Left ventricle myocardium inferior (tissue), 1 donor: ENCODE results near the gene SLC5A3. TPM values are rescaled to one million over a fixed set of nuclear protein-coding genes. Genes with fewer than 3 reads are reported as not detected.
A peak's percentile ranks its signal among the peaks of the same experiment; 100 is the strongest.

Experiments
- DNase-seq: peaks from one replicate; pipeline ENCODE4 v3.0.0-alpha.2; 2020
- H3K27ac ChIP-seq: fragments of 200-600 bp; replicated peaks from 2 replicates; pipeline ENCODE4 v1.8.0; 2021
- H3K27me3 ChIP-seq: fragments of 200-600 bp; 2 replicates; pipeline ENCODE4 v1.8.0; 2021; ENCODE audit warnings: low read depth
- H3K36me3 ChIP-seq: fragments of 200-600 bp; 2 replicates; pipeline ENCODE4 v1.8.0; 2021
- H3K4me1 ChIP-seq: fragments of 200-600 bp; 2 replicates; pipeline ENCODE4 v1.8.0; 2021
- H3K4me3 ChIP-seq: fragments of 200-600 bp; 2 replicates; pipeline ENCODE4 v1.8.0; 2021; ENCODE audit warnings: mild to moderate bottlenecking, moderate library complexity
- H3K9me3 ChIP-seq: fragments of 200-600 bp; replicated peaks from 2 replicates; pipeline ENCODE4 v1.8.0; 2021
- intact Hi-C: fragments of 100-400 bp; cut with micrococcal nuclease; formaldehyde crosslinking; loops from one replicate; pipeline ENCODE4 v1.11.0; 2022
- total RNA-seq: library from RNA; stranded (reverse); fragmentation: NEBNext Ultra II Directional; extraction: Animal tissue kit (Norgen Biotek cat#: 25700); gene quantifications from one replicate; pipeline ENCODE4 v1.2.1, GENCODE V29; 2021
- TF ChIP-seq, protein P1 (sequence below): fragments of 200-600 bp; IDR thresholded peaks from 2 replicates; pipeline ENCODE4 v1.8.0; 2021; ENCODE audit warnings: antibody characterized with exemption, mild to moderate bottlenecking, borderline replicate concordance
- donor health status: DM: no; HTN: yes; CAD: no; lungs with severe emphysema.

Gene SLC5A3
- total RNA-seq, 1 donor from 2014 or later: 4.7 TPM

DNA sequence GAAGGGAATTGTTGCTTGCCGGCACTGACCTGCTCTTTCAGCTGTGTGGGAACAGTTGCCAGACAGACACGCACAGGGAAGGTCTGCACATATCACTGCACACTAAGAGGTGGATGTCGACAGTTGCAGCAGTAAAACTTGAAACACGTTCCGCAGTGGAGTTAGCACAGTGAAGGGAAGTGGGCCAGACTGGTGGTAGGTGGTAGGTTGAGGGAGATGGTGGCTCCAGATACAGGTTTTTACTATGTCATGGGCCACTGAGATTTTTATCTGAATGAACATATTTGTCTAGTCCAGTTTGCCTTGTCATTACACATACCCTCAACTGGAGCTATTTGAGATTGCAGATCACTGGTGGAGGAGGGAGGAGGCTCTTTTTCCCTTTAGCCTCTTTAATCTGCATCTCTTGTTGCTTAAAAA, 13.5 kb downstream of the SLC5A3 start:
- TF ChIP-seq, protein P1, sequence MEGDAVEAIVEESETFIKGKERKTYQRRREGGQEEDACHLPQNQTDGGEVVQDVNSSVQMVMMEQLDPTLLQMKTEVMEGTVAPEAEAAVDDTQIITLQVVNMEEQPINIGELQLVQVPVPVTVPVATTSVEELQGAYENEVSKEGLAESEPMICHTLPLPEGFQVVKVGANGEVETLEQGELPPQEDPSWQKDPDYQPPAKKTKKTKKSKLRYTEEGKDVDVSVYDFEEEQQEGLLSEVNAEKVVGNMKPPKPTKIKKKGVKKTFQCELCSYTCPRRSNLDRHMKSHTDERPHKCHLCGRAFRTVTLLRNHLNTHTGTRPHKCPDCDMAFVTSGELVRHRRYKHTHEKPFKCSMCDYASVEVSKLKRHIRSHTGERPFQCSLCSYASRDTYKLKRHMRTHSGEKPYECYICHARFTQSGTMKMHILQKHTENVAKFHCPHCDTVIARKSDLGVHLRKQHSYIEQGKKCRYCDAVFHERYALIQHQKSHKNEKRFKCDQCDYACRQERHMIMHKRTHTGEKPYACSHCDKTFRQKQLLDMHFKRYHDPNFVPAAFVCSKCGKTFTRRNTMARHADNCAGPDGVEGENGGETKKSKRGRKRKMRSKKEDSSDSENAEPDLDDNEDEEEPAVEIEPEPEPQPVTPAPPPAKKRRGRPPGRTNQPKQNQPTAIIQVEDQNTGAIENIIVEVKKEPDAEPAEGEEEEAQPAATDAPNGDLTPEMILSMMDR: no peak
- no peak overlapping the region for H3K4me3 ChIP-seq
- intact Hi-C loops: no loop called here
- no peaks in the 10 kb centered on the region for H3K36me3 ChIP-seq
- H3K27ac ChIP-seq: no peak overlapping the region
- peaks cover 43% of the 10 kb centered on the region for H3K4me1 ChIP-seq
- no peak for DNase-seq
- H3K27me3 ChIP-seq: no peaks in the 10 kb centered on the region
- no peaks in the 10 kb centered on the region for H3K9me3 ChIP-seq

DNA sequence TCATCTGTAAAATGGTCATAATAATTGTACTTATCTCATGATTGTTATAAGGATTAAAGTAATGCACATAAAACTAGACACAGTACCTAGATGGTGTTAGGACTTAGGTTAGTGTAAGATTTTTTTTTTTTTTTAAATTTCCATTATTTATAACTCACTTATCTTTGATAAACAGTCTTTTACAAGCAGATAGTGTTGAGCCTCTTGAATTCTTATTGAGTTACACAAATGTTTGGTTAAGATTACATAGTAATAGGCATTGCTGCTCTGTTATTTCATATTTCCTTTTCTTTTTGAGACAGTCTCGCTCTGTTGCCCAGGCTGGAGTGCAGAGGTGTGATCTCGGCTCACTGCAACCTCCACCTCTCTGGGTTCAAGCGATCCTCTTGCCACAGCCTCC, 15.4 kb downstream of the SLC5A3 start:
- H3K4me3 ChIP-seq: no peak overlapping the region
- no peaks in the 10 kb centered on the region for H3K27me3 ChIP-seq
- peaks cover 35% of the 10 kb centered on the region for H3K4me1 ChIP-seq
- H3K27ac ChIP-seq: no peak overlapping the region
- DNase-seq: no peak
- TF ChIP-seq, protein P1: no peak
- H3K9me3 ChIP-seq: no peaks in the 10 kb centered on the region
- no peaks in the 10 kb centered on the region for H3K36me3 ChIP-seq
- intact Hi-C loops: no loop called here

DNA sequence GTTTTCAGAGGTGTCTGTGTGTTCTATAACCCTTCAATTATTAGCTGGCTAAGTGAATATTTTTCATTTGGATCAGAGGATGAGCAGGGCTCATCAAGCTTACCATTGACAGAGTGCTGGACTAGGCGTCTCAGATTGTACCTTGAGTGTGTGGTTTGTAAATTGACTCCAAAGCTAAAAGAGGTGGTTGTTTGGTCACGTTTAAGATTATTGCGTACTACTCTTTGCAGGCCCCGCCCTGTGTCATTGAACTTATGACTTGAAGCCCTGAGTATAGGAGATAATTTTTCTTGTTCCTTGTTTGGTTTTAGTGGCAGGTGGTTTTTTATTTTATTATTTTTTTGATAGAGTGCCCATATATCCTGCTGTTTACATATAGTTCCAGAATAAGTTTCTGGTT, 17.7 kb downstream of the SLC5A3 start:
- no peak for DNase-seq
- TF ChIP-seq, protein P1: no peak
- Histone ChIP-seq H3K27ac (no peak overlapping the region), H3K27me3 (no peaks in the 10 kb centered on the region), H3K4me1 (peaks cover 39% of the 10 kb centered on the region), H3K36me3 (peaks cover 14% of the 10 kb centered on the region), H3K4me3 (no peak overlapping the region), H3K9me3 (no peaks in the 10 kb centered on the region)
- intact Hi-C loops: no loop called here

DNA sequence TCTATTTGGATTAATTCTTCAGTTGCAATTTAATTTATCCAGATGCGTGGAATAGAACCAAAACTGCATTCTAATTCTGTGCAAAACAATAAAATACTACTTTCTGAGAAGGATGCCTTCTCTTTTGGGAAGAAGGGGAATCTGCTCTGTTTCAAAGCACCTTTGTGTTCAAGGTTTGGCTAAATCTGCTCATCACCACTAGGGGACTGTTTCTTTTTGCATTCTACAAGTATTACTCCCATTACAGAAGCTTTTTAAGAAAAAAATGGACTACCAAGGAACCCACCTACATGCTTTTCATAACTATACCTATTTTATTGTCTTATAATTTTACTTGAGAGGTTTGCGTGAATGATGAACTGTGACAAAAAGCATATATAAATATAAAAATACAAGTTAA, 18.2 kb downstream of the SLC5A3 start:
- DNase-seq: no peak
- TF ChIP-seq, protein P1: peak; percentile 32
- Histone ChIP-seq H3K4me3 (no peak overlapping the region), H3K27ac (no peak overlapping the region), H3K4me1 (peaks cover 33% of the 10 kb centered on the region), H3K9me3 (no peaks in the 10 kb centered on the region), H3K27me3 (no peaks in the 10 kb centered on the region), H3K36me3 (peaks cover 19% of the 10 kb centered on the region)
- intact Hi-C loops: no loop called here

DNA sequence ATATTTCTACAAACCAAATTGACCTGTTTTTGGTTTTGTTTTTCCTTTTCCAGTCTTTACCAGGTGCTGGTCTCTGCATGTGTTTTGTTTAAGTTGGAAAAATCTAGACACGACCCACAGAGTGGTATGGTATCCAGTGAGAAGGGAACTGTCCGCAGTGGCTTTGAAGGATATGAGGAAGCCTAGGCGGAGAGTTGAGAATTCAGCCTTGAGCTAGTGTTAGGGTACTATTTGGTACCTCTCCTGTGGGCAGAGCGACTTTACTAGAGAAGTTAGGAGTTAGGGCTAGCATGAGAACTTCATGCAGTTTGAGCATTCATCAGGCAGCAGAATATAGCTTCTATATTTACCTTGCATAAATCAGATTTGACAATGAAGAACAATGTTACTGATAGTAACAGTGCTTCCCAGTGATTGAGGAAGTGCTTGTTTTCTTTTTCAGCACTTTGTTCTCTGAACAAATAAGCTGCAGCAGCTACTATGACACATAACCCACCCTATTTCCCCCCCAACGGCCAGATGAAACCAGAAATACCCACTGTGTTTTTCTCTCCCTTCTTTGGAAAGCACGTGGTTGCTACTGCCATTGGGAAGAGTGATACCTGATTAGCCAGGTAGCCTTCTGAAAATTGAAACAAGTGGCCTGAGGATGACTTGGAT, 19.0 kb downstream of the SLC5A3 start:
- TF ChIP-seq, protein P1: no peak
- Histone ChIP-seq H3K27ac (no peak overlapping the region), H3K27me3 (no peaks in the 10 kb centered on the region), H3K36me3 (peaks cover 22% of the 10 kb centered on the region), H3K4me1 (peaks cover 28% of the 10 kb centered on the region), H3K4me3 (no peak overlapping the region), H3K9me3 (no peaks in the 10 kb centered on the region)
- intact Hi-C loops: no loop called here
- no peak for DNase-seq

DNA sequence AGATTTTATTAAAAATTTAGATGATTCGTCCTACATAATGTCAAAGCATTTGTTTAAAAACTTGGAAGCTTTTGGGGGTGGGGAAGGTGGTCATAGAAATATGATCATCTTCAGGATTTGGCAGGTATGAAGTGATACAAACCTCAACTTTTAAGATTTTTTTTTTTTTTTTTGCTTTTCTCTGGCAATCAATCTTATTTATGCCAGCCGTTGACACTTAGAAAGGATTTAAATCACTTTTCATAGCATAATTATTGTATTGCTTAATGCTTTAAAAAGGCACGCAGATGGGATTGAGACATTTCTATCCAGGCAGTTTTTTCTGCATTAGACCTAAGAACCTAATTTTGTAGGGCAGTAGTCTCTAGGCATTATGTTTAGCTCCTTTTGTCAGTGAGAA, 19.7 kb downstream of the SLC5A3 start:
- peaks cover 29% of the 10 kb centered on the region for H3K4me1 ChIP-seq
- H3K9me3 ChIP-seq: no peaks in the 10 kb centered on the region
- H3K4me3 ChIP-seq: no peak overlapping the region
- no peaks in the 10 kb centered on the region for H3K27me3 ChIP-seq
- intact Hi-C loops: no loop called here
- H3K27ac ChIP-seq: no peak overlapping the region
- TF ChIP-seq, protein P1: no peak
- DNase-seq: no peak
- H3K36me3 ChIP-seq: peaks cover 22% of the 10 kb centered on the region
